Activated CD8-positive, alpha-beta memory T cell treated with anti-CD3 and anti-CD28 coated beads, Interleukin-2, amount 50 U/mL, for 24 hours (primary cell): ENCODE data around the gene LNP1.
"Not testable (repeated sequence)": the region's sequence is repeated elsewhere in the genome, so short reads cannot be mapped to it uniquely, and the experiment has no call there.

Source experiments
- DNase-seq: peaks from one replicate; pipeline ENCODE4 v3.0.0-alpha.2; 2020; ENCODE audit errors: extremely low read depth

Gene LNP1, protein sequence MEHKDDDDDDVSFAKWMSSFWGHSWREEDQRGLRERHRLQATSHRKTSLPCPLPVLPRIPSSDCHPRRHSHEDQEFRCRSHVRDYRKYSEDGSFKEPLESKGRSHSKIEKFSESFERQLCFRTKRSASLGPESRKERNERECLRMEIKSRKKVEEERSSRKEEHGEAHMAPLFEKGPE

DNA sequence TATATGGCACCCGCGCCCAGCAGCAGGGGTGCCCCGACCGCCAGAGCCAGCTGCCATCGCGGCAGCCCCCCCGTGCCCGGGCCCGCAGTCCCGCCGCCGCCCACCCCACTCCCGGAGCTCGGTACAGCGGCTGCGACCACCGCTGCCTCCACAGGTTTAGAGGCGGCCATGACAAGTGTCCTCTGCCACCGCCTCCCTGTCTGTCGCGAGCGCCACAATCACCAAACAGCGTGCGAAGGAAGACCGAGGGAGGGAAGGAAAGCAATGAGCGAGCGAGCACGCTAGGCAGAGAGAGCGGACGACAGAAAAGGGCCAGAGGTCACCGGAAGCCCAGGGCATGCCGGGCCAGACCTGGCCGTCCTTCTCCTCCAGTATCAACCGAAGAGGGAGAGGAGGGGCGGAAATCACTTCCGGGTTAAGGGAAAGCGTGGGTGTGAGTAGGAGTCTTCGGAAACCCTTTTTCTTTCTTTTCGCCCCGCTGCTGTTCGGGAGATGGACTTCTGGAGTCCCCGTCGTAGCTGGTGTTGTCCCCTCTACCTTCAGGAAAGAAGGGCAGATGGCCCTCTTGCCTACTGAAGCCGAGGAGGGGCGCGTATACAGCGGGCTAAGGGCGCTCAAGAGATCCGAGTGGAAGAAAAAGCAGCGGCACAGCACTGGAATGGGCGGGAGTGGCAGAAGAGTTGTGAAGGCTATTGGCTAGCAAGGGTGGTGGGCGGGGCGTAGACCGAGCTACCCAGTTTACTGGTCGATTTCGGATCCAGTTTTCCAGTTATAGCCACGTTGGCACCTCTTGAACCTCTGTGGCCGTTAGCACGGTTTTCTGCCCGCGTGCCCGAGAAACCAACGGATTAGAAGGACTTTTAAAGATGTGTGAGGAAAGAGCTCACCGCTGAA, at the start of gene LNP1, which contains the start of gene TOMM70:
Gene LNP1 (plus strand): TSS at position 760 of the 894 bp plus-strand sequence. CDS start 28,191 bp downstream, outside the sequence.
Gene TOMM70 (minus strand): TSS at position 310 of the 894 bp plus-strand sequence. CDS start 140 bp downstream, at position 170.
- peak; percentile 88 for DNase-seq

DNA sequence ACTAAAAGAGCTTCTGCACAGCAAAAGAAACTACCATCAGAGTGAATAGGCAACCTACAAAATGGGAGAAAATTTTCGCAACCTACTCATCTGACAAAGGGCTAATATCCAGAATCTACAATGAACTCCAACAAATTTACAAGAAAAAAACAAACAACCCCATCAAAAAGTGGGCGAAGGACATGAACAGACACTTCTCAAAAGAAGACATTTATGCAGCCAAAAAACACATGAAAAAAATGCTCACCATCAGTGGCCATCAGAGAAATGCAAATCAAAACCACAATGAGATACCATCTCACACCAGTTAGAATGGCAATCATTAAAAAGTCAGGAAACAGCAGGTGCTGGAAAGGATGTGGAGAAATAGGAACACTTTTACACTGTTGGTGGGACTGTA, 49.6 kb upstream of the LNP1 start:
- not testable (repeated sequence) for DNase-seq

DNA sequence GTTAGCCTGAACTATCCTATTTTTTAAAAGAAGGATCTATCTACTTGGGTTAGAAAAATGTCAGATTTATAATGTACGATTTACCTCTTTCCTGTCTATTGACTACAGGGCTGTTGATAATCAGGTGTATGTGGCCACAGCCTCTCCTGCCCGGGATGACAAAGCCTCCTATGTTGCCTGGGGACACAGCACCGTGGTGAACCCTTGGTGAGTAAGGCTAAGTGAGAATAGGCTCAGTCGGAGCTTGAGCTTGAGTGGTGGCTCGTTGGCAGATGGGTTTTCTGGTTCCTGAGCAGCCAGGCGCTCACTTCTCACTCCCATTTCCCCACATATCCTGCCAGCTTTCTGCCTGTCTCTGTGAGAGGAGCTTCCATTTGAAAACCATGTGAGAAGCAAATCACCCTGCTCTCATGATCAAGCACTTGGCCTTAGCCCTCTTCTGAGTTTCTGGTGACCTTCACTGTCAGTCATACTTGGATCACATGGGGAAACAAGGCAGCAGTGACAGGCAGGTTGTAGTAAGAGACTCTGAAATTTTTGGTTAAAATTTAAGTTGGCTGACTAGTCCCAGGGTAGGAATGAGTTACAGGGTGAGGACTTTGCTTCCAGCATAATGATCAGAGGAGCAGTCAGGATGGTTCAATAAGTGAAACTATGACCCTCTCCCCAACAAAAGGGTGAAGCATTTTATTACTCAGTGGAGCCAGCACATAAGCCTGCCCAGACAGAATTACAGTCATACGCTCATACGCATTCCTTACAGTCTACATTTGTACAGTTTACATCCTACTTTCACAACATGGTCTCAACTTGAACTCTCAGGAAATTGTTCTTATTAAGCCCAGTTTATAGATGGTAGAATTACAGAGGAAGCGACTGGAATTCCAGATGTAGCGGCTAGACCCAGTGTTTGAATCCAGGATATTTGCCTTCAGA, 48.8 kb upstream of the LNP1 start:
- DNase-seq, result no peak

DNA sequence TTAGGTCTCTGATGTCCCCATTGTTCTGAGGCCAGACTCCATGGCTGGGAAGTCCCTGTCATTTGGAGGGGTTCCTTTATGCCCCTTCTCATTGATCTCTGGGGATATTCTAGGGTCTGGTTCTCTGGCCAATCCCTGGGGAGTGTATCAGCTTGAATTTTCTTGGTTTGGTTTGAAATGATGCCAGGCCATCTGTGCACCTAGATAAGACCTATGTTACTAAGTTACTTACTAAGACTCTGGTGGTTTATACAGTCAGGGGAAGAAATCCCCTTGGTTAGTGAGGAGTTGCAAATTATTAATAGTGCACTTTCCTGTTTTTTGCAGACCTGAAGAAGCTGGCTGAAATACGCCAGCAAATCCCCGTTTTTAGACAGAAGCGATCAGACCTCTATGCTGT, 46.5 kb upstream of the LNP1 start:
- no peak for DNase-seq

DNA sequence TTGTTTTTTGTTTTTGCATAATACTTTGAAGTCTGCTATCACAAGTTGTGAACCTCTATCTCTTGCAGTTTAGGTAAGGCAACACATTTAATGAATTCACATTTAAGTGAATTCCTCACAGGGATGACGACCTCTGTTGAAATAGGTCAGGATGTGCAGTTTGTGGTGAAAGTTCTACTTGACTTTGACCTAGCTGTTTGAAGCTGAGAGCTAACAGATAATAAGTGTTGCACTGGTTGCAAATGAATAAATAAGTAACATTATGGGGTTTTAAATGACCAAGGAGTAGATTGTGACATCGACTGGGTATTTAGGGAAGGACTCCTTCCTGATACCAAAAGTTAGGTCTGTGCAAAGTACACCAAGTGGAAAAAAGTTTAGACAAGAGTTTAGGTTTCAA, 42.9 kb upstream of the LNP1 start:
- DNase-seq, result no peak

DNA sequence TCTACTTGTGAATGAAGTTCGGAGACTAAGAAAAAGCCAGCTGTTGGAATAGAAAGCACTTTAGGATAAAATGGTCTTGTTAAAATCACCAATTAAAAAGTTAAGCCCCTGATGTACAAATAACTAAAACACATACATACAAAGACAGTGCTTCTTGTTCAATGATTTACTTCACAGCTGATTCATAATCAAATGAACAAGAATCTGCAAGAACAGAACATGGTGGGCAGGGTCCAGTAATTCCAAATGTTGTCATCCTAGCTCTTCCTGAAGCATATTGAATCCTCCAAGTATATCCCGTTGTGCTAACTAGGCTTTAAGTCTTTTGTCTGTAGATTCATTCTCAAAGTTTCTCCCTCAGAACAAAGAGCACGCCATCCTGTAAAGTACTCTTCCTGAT, 42.3 kb upstream of the LNP1 start:
- DNase-seq, result no peak

DNA sequence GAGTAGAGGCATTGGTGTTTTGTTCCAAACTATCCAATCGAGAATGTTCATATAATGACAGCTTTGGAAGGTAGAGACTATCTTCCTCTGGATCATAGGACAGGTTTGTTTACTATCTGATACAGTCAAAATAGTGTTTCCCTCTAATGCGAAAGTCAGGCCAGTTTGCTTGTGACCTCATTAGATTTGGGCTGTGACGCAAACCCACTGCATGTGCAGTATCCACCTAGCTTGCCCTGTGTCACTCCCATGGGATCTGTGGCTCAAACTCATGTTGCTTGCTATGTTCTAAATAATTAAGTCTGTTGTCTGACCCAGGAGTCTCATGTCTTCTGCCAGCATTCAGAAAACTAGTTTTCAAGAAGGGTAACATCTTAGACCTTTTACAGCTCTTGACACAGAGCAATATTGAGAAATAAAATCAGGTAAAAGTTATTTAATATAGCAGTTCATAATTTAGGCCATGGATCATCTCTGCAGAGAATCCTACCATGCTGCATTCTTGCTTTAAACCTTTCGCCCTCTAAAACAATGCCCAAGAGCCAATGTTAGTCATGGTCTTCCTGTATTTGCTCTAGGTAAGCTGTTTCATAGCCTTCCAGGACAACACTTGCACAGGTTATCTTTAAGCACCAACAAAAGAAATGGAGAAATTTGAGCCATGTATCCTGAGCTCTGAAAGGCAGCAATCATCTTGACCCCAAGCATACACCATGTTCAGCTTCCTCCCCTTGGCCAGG, 40.4 kb upstream of the LNP1 start:
- no peak for DNase-seq

DNA sequence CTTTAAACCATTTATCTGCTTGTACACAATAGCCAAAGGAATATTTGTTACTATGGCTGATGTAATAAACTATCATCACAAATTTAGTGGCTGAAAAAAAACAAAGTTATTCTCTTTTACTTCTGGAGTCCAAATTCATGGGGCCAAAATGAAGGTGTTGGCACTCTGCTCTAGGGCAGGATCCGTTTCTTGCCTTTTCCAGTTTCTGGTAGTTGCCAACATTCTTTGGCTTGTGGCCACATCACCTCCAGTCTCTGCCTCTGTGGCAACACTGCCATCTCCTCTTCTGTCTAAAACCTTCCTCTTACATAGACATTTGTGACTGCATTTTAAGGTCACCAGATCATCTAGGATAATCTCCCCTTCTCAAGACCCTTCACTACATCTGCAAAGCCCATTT, 39.4 kb upstream of the LNP1 start:
- DNase-seq, result no peak

DNA sequence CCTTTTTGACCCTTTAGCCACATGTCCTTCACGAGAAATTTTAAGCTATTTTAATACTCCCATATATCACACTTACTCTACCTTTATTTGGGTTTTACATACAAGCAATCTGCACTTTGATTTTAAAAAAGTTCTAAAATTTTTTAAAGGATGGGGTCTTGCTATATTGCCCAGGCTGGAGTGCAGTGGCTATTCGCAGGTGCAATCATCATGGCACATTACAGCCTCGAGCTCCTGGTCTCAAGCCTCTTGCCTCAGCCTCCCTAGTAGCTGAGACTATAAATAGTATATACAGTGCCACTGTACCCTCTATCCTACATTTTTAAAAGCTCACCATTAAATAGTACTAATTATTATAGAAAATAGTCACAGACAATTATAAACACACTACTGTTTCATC, 36.9 kb upstream of the LNP1 start:
- no peak for DNase-seq

DNA sequence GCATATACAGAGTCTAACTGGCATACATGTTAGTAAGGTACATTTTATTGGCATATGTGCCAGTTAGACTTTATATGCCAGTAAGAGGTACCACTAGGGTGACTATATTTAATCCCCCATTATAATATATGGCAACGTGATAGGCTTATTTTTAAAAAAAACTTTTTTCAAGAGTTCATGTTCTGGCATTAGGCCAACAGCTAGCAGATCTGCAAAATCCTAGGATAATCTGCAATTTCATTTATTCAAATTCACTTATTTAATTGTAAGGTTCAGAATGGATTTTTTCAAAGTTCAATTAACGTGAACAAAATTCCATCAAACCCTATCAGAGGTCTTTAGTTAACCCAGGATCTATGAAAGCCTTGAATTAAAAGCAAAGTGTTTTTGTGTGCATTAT, 34.9 kb upstream of the LNP1 start:
- DNase-seq, result no peak

DNA sequence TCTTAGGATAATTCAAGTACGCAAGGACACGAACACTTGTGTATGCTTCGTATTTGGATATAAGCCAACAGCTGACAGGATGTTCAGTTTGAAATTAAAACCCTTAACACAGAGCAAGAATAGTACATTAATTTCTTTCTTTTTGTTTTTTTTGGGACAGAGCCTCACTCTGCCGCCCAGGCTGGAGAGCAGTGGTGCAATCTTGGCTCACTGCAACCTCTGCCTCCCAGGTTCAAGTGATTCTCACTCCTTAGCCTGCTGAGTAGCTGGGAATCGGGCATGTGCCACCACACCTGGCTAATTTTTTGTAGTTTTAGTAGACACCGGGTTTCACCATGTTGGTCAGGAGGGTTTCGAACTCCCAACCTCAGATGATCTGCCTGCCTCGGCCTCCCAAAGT, 32.9 kb upstream of the LNP1 start:
- no peak for DNase-seq

DNA sequence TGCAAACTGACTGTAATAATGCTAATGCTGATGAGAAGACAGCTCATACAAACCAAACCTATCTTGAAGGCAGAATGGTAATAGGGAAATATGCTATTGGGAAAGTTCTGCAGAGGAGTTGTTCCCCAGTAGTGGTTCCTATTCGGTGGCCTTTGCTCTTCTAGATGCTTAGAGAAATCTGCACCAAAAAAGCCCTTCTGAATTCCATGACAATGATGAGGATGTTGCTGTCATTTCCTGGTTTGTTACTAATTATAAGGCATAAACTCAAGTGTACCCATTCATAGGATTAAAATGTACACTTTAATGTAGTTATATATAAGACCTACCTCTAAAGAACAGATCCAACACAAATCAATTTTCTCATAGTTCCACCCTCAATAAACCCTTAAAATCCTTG, 30.6 kb upstream of the LNP1 start:
- DNase-seq, result no peak

DNA sequence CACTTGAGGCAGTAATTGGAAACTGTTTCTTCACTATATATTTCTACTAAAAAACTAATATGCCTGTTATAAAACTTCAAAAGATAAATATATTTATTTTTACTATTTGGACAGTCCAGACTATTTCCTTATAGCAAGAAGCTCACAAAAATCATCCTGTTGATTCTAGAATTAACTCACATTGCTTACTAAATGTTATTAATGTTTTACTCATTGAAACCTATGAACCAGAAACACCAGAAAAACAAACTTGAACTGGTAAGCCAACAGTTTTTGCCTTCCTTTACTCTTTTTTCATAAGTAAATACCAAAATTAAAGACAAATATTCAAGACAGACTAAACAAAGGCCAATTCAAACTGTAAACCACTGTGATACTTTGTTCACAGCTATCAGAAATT, 26.8 kb upstream of the LNP1 start:
- DNase-seq, result no peak

DNA sequence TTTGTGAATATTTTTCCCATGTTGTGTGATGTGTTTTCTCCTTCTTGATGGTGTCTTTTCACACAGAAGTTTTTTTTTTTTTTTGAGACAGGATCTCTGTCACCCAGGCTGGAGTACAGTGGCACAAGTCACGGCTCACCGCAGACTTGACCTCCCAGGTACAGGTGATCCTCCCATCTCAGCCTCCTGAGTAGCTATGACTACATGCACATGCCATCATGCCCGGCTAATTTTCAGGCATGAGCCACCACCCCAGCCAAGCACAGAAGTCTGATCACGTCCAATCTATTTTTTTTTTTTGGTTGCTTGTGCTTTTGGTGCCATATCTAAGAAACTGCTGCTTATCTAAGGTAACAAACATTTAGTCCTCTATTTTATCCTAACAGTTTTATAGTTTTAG, 25.0 kb upstream of the LNP1 start:
- no peak for DNase-seq

DNA sequence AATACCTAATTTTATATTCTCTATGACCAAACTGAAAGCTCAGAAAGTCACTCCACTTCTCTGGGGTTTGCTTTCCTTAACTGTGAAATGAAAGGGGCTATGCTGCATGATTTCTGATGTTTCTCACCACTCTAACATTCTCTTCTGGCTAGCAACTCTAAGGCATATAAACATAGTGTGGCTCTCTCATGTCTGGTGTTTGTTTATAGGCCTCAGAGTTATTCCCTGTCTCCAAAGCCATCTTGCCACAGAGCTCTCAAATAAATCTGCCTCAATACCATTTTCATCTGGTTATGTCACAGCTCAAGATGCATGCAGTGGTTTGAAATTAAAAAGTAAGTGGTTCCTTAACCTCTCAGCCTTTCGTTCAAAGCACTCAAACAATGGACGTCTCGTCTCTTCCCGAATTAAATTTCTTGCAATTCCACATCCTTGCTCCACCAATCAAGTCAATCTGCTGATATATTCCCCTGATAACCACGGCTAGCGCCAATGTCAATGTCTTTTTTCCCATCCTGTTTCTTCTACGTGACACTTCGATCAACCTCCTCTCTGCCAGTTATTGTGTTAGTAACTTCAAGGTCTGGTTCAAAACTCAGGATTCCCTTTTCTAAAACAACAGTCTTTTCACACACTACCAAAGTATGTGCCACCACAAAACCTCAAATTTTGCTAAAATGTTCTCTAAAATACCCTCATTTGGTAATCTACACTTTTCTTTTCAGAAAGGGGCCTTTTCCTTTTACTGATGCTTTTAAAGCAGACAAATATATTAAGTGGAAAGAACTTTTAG, 16.4 kb upstream of the LNP1 start:
- no peak for DNase-seq

DNA sequence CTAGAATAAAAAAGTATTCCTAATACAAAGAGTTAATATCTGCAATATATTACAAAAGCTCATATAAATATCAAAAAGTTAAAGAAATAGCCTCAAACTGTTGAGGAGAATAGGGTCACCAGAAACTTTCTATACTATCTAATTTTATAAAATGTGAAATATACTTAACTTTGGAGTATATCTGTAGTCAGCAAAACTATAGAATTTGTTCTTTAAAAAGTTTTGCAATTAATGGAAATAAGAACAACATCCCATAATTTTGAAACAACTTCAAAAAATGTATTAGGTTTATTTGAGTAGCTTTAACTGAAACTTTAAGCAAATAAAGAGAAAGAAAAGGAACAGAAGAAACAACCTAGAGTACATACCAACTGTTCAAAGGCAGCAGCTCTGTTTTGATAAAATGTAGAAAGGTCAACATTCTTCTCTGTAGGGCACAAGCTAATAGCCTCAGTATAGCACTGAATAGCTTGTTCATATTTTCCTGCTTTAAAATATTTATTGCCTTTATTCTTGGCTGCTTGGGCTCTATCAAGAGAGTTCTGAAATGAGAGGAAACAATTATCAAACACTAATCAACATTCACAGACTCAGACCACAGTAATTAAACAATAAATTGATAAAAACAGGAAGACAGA, 14.8 kb upstream of the LNP1 start:
- no peak for DNase-seq

DNA sequence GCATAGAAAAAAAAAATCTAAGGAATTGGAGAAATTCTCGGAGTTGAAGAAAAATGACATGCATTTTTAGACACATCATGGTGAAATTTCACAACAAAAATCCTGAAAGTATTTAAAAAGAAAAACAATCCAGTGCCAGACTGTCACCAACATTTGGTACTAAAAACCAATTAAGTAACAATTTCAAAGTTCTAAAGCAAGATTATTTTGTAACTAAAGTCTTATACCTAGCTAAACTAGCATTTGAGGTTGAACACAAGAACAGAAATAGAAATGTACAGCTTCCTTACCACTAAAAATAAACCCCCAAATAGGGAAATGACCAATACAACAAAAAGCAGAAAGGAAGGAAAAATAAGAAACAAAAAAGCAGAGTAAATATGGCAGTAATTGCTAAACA, 12.3 kb upstream of the LNP1 start:
- DNase-seq, result no peak

DNA sequence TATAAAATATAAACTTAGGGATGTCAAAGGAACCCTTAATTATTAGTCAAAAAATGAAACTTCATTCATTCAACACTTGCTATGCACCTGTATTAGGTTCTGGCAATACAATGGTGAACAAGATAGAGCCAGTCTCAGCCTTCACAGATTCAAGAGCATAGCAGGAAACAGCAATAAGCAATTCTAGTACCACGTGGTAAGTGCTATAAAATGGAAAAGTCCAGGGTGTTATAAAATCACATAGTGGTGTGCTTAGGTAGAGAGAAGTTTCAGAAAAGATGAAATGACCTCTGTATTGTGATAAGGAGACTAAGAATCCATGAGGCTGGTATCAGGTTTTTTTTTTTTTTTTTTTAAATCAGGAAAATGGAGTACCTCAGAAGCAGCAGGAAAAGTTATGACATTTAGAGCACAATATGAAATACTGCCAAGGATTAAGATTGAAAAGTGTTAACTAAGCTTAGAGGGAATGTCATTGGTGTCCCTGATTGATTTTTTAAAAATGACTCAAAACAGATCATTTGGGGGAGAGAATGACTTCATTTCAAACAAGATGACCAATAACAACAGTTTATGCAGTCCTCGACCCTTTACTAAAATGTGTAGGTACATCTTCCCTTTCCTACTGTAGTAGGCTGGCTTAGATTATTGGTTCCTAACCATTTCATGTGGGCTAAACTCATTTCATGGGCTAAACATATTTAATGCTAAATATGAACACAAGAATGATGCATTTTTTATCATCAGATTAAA, 5.5 kb upstream of the LNP1 start:
- no peak for DNase-seq

DNA sequence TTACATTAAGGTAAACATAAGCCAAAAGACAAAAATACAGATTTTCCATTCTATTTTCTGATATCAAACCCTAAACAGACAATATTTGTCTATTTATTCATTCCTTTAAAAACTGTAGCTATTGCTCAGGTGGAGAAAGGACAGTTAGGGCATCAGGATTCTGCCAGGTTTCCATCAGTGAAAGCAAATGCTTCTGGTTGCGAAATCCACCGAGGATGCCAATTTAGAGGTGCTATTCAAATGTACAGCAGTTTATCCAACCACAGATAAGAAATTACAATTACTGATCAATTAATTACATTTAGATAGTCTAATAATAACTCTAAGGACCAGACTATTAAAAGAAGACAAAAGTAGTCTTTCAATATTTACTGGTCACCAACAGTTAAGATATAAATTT, 4.4 kb upstream of the LNP1 start:
- no peak for DNase-seq
